ENCODE data around the gene TMEM205. TPM values are rescaled to one million over a fixed set of nuclear protein-coding genes. Genes with fewer than 3 reads are reported as not detected.

Gene TMEM205
- total RNA-seq, 2 donors from 2014 or later, result 89.9 to 96.6 TPM

DNA sequence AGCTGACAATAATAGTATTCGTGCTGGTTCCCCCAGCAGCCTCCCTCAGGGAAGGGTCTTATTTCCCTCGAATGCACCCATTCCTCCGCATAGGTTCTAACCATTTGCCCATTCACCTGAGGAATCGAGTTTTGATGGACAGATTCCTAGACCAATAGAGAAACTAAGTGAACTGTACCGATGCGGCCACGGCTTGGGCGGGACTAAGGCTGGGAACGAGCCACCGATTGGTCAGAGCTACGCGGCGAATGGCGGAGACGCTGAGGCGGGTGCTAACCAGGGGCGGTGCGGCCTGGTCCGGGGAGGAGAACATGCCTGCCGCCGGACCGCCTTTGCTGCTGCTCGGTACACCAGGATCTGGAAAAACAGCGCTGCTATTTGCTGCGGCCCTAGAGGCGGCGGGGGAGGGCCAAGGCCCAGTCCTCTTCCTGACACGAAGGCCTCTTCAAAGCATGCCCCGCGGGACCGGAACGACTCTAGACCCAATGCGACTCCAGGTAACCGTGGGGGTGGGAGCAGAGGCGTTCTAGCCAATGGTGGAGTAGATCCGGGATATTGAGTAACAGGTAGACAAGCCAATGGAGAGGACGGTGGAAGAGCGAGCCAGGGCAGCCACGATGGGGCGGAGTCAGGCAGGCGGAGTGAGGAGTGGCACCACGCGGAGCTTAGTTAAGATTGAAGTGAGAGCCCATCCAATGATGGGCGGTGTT lies 28.5 kb upstream of the TMEM205 start, which contains the start of gene SWSAP1:
SWSAP1 (plus strand) TSS at position 234 of the 710 bp plus-strand sequence; CDS start at position 249, 15 bp downstream.
- peak; percentile 98 for DNase-seq
- peak; percentile 96 to 97 for ATAC-seq
- intact Hi-C loops (cut with DNase I), result loop anchor here in 1 of 2 donors (10.0 kb wide), 1 partner anchor 60 kb away; the partner anchor contains the start of genes ODAD3 and PRKCSH

DNA sequence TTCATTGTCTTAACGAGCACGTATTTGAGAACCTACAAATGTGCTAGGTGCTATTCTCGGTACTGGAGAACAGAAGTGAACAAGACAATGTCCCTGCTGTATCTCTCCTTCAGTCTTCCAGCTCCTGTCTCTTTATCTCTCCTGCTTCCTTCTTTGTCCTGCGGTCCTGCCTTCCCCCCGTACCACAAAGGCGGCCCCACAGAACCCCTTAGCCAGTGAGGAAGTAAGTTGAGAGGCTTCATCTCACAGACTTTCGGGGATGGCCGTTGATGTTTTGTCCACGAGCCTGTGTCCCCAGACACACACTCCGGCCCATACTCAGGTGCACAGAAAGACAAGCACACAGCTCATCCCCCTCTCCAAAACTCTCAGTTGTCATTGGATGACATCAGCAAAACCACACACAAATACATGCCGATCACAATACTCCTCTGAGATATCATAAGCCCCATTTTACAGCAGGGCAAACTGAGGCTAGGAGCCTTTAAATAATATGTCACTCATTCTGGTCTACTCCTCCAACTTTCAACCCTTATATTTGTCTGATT lies 27.9 kb upstream of the TMEM205 start:
- no peak for ATAC-seq
- intact Hi-C loops (cut with DNase I), result loop anchor here in 1 of 2 donors (10.0 kb wide), 1 partner anchor 61 kb away; the partner anchor contains the start of genes ODAD3 and PRKCSH

DNA sequence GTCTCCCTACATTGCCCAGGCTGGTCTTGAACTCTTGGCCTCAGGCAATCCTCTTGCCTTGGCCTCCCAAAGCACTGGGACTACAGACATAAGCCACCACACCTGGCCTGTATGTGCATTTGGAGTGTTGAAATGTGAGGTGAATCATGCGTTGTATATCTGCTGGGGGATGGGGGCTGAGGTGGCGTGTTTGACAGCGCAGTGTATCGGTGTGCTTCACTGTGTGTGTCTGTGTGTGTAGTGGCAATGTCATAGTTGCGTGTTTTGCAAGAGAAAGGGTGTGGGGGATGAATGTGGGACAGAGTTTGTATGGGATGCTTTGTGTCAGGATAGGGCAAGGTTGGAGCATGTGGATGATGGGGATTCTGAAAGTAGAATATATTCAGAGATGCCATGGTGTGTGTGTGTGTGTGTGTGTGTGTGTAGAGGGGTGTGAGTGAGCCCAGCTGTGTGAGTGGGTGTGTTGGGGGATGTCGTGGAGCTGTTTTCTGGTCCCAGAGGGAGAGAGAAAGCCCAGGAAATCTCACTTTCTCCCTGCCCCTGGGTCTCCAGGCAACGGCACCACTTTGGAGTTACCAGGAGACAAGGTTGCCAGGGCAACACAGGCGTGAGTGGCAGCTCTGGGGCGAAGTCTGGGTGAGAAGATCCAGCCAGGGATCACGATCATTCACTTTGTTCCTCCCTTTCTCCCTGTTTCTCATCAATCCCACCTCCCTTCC lies 27.3 kb upstream of the TMEM205 start:
- intact Hi-C loops (cut with DNase I), result loop anchor here in 1 of 2 donors (10.0 kb wide), 1 partner anchor 61 kb away; the partner anchor contains the start of genes ODAD3 and PRKCSH
- ATAC-seq (no peak), DNase-seq (no peak)

More for the DNA sequence above, 27.9 kb upstream of the TMEM205 start:
- no peak for DNase-seq

DNA sequence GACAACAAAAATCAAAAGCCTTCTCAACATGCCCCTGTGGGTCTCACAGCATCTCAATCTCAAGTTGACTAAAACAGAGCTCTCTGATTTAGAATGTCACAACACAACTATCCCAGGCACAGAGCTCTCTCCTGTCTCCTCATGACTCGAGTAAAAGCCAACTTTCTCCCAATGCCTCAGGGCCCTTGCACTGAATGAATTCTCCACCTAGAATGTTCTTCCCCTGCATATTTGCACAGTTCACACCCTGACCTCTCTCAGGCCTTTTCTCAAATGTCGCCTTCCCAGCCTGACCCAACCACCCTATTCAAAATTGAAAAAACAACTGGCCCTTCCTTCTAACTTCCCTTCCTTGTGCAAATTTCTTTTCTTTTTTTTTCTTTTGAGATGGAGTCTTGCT lies 24.7 kb upstream of the TMEM205 start:
- intact Hi-C loops (cut with DNase I), result loop anchor here in 1 of 2 donors (10.0 kb wide), 1 partner anchor 64 kb away; the partner anchor contains the start of genes ODAD3 and PRKCSH
- DNase-seq, result no peak

DNA sequence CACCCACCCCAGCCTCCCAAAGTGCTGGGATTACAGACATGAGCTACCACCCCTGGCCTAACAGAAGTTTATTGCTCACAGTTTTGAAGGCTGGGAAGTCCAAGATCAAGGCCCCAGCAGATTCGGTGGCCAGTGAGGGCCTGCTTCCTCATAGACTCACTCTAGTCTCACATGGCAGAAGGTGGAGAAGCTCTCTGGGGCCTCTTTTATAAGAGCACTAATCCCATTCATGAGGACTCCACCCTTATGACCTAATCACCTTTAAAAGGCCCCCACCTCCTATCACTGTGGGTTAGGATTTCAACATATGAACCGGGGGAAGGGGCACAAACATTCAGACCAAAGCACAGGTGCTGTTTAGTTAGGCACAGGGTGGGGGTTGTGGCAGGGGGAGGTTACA lies 21.5 kb upstream of the TMEM205 start:
- DNase-seq (no peak), ATAC-seq (no peak)
- intact Hi-C loops (cut with DNase I), result no loop called here

More for the DNA sequence above, 24.7 kb upstream of the TMEM205 start:
- no peak for ATAC-seq

DNA sequence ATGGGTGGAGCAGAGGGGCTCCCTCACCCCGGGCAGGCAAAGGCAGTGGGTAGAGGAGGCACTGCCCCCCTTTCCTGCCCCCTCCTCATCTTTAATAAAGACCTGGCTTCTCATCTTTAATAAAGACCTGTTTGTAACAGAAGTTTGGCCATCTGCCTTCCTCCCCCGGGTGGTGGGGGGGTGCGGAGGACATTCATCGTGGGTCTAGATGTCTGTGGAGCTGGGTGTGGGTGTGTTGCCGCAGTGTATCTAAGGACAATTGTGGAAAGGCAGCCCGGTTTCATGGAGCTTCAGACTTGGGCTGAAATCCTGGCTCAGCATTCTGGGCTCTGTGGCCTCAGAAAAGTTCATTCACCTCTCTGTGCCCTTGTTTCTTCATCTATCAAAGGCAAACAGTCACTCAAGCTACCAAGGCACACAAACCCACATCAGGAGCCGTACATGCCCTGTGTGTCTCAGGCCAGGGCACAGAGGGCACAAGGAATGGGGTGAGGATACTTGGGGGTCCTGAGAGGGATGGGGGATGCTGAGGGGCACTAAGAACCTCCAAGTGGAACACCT lies 19.6 kb upstream of the TMEM205 start:
- DNase-seq (no peak), ATAC-seq (no peak)
- intact Hi-C loops (cut with DNase I), result no loop called here

DNA sequence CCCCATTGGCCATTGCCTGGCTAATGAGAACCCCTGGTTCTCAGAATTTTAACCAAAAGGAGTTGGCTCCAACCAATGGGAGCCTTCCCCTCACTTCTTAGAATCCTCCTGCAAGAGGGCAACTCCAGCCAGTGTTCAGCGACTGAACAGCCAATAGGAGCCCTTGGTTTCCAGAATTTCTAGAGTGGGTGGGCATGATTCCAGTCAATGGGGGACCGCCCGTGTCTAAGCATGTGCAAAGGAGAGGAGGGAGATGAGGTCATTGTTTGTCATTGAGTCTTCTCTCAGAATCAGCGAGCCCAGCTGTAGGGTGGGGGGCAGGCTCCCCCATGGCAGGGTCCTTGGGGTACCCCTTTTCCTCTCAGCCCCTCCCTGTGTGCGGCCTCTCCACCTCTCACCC lies 18.9 kb upstream of the TMEM205 start:
- ATAC-seq (no peak), DNase-seq (no peak)
- intact Hi-C loops (cut with DNase I), result no loop called here

DNA sequence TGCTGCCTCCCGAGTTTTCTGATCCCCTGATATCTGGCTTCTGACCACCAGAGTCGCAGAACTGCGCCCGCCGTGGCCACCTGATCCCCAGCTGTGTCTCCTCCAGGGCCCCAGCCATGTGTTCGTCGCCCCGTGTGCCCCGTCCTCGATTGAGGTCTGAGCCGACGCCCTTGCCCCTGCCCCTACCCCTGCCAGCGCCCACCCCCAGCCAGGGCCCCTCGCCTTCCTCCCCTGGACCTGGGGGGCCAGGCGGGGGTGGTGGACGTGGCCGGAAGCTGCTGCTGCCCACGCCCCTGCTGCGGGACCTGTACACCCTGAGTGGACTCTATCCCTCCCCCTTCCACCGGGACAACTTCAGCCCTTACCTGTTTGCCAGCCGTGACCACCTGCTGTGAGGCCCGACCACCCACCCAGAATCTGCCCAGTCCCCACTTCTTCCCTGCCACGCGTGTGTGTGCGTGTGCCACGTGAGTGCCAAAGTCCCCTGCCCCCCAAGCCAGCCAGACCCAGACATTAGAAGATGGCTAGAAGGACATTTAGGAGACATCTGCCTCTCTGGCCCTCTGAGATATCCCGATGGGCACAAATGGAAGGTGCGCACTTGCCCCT lies 18.3 kb upstream of the TMEM205 start:
- ATAC-seq (no peak), DNase-seq (no peak)
- intact Hi-C loops (cut with DNase I), result no loop called here

DNA sequence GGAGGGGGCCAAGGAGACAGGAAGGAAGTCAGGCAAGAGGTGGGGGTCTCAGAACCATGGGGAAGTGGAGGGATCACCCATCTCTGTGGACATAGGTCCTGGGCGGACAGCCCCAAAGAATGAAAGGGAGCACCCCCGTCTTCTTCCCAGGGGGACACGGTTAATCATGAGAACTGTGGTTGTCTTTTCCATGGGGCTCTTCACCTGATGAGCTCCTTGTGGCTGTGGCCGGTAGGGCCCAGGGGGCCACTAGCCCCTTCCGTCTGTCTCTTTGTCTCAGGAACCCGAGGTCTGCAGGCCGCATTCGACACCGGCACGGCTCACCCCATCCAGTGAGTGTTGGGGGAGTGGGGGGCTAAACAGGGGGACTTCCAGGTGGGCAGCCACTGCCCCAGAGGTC lies 17.8 kb upstream of the TMEM205 start:
- ATAC-seq (no peak), DNase-seq (no peak)
- intact Hi-C loops (cut with DNase I), result no loop called here

DNA sequence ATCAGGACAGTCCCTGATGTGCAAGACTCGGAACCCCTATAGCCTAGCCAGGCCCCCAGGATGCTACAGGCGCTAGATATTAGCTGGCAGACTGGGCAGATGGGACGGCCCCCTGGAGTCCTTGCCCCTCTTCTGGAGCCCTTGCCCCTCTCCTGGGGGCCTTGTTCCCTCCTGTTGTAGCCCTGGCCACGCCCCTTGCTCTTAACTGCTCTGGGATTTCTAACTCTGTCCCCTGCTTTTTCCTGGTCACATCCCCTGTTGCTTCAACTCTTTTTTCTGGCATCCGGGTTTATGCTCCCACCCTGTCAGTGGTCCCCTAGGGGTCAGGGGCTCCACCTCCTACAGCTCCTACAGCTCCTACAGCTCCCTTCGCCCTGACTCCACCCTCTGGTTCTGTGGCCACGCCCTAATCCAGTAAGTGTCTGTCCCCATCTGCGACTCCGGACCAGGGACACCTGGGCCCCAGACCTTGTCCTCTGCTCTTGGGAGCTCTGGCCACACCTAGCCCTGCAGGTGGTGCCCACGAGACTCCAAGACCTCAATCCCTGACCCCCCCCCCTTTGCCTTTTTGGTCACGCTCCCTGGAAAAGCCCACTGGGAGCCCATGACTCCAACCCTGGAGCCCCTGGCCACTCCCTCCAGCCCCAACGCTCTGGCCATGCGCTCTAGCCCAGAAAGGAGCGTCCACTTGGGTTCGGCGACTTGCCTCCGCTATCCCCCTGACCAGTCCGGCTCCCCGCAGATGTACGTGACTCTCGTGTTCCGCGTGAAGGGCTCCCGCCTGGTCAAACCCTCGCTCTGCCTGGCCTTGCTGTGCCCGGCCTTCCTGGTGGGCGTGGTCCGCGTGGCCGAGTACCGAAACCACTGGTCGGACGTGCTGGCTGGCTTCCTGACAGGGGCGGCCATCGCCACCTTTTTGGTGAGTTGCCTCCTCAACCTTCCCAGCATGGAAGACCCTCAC lies 16.0 kb upstream of the TMEM205 start:
- DNase-seq (no peak), ATAC-seq (no peak)
- intact Hi-C loops (cut with DNase I), result no loop called here

DNA sequence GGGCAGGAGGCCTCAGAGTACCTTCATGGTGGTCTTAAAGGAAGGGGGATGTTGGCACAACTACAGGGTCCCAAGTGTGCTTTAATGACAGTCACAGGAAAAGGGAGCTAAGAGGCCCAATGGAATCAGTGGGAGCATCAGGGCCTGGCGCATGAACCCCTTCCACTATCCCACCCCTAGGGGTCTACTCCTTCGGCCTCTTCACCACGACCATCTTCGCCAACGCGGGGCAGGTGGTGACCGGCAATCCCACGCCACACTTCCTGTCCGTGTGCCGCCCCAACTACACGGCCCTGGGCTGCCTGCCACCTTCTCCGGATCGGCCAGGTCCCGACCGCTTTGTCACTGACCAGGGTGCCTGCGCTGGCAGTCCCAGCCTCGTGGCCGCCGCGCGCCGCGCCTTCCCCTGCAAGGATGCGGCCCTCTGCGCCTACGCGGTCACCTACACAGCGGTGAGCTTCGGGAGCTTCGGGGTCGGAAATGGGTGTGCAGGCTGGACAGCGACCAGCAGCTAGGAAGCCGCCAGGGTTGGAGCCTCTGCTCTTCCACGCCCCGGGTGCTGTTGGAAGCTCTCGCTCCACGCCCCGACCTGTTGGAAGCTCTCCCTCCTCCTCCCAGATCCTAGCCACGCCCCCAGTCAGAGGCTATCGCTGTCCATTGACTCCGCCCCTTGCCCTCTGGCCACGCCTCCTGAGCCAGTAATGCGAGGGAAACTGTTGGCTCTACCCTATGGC lies 15.1 kb upstream of the TMEM205 start:
- peak; percentile 64 for DNase-seq
- intact Hi-C loops (cut with DNase I), result no loop called here
- peak; percentile 31 to 40 for ATAC-seq

DNA sequence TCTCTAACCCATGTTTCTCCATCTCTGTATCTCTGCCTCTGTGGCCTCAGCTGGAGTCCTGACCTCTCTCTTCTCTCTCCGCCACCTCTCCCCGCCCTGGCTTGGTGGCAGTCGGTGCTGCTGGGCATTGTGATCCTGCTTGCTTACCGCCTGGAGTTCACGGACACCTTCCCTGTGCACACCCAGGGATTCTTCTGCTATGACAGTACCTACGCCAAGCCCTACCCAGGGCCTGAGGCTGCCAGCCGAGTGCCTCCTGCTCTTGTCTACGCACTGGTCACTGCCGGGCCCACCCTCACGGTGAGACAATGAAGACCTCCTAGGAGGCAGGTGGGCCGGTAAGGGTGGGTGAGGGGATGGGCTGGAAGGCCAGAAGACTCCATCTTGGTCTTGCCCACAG lies 13.4 kb upstream of the TMEM205 start:
- ATAC-seq (no peak), DNase-seq (no peak)
- intact Hi-C loops (cut with DNase I), result no loop called here

DNA sequence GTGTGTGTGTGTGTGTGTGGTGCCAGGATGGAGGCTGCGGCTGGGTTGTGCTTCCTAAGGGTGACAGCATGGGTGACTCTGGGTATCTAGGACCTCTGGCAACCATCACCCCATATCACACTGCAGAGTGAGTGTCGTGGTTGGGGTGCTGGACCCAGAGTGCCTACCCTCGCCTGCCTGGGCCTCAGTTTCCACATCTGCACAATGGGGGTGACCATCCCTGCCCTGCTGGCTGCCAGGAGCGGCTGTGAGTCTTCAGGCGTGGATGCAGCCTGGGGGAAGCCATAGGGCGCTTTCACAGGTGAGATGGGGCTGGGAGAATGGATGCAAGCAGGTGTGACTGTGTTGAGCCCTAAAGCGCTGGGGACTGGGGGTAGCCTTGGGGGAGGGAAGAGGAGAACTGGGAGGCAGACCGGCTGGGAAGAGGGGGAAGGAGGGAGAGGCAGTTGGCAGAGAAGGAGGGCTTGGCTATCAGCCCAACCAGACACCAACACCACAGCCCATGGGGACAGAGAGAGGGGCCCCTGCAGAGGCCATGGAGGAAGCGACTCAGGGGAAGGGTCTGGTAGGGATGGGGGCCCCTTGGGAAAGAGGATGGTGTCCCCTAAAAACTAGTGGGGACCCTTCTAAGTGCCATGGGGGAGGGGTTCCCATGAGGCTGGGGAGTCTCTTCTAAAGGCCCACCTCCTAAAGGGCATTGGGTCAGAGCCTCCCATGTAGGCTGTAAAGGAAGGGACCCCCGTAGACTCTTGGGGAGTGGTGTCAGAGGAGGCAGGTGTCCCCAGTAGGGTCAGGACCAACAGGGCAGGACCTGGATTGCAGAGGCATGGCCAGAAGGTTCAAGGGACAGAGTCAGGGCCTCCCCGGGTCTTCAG lies 10.8 kb upstream of the TMEM205 start:
- ATAC-seq (no peak), DNase-seq (no peak)
- intact Hi-C loops (cut with DNase I), result no loop called here

DNA sequence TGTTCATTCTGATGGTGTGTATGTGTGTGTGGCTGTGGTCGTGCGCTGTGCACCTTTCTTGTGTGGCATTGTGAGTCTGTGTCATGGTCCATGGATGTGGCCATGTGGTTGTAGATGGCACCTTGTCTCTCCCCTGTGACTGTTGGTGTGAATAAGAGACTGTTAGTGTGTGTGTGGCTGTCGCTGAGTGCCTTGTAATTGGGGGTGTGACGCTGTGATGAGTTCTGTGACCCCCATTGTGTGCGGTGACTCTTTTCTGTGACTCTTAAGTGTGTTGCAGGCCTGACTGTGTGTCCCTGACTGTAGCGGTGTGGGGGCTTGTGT lies 10.0 kb upstream of the TMEM205 start:
- DNase-seq, result no peak
- no peak for ATAC-seq

DNA sequence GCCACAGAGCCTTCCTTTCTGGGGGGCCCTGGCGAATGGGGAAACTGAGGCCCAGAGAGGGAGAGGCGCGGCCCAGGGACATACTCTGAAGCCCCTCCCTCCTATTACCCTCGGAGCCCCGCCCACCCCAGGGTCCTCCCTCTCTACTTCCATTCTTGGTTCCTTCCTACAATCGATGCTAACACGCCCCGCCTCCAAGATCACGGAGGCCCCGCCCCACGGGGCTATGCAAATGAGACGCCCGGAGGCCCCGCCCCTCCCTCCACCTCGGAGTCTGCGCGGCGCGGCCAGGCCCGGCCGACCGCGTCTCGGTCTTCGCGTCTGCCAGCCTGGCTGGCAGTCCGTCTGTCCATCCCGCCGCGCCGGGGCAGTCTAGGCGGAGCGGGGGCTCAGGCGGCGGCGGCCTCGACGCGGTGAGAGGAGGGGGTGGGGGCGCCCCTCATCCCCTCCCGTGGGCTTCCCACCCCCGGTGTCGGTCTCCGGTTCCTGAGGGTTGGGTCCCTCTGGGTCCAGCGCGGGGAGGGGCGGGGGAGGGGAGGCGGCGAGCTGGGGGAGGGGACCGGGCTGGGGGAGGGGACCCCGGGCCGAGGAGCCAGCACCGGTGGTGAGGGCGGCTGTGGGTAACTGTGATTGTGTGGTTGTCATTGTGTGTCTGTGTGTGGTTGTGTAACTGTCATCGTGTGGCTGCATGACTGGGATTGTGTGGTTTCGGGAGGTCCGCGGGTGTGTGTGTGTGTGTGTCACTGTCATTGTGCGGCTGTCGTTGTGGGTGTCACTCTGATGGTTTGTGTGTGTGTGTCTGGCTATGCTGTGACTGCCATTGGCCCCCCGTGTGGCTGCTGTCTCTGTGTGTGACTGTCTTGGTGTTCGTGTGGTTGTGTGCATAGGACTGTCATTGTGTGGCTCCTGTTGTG lies 9.3 kb upstream of the TMEM205 start, which contains the start of gene PLPPR2:
PLPPR2 (plus strand) TSS at position 273 of the 914 bp plus-strand sequence. CDS start 2,242 bp downstream, outside the sequence.
- DNase-seq (peak; percentile 98), ATAC-seq (peak; percentile 96 to 97)
- intact Hi-C loops (cut with DNase I), result no loop called here

More for the DNA sequence above, 10.0 kb upstream of the TMEM205 start:
- intact Hi-C loops (cut with DNase I), result no loop called here

Data from left cardiac atrium (tissue), 4 donors.